ENCODE data around the gene NCOA3. TPM values are rescaled to one million over a fixed set of nuclear protein-coding genes. Genes with fewer than 3 reads are reported as not detected.
A peak's percentile ranks its signal among the peaks of the same experiment; 100 is the strongest.

NCOA3 gene
- total and polyA plus RNA-seq, 10 of the 15 experiments (the other 5 are each of a cell fraction or from before 2014, with no cell fraction given), result 16.9 to 96.2 (median 73.6) TPM

DNA sequence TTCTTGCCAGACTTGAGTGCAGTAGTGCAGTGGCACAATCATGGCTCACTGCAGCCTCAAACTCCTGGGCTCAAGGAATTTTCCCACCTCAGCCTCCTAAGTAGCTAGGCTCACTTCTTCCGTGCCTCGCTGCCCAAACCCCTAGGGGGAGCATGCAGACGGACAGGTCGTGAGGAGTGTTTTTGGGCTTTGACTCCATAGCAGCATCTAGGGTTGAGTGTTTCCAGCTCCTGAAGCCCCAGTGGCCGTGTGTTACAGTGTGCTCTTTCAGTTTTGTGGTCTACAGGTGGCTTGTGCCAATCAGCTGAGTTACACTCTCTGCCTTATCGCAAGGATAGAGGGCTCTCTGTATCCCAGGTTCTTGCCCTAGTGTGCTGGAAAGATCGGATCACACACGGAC lies 33.4 kb downstream of the NCOA3 start (continued):
- TF ChIP-seq SMC3 (IDR thresholded peaks at IDR 0.05; ENCODE audit: borderline replicate concordance, low read length), result no peak
- no peak for TF ChIP-seq SIN3A (IDR thresholded peaks at IDR 0.05; ENCODE audit: low read depth, low read length)
- TF ChIP-seq ETV6 (conservative IDR thresholded peaks at IDR 0.05 in 1 of 2, IDR thresholded peaks at IDR 0.05 in 1 of 2; ENCODE audit: borderline replicate concordance in 1 of 2, low read depth in 1 of 2), result peak in 1 of 2 experiments; percentile 84; a peak in 1 of 4 replicates
- TF ChIP-seq, protein P1, sequence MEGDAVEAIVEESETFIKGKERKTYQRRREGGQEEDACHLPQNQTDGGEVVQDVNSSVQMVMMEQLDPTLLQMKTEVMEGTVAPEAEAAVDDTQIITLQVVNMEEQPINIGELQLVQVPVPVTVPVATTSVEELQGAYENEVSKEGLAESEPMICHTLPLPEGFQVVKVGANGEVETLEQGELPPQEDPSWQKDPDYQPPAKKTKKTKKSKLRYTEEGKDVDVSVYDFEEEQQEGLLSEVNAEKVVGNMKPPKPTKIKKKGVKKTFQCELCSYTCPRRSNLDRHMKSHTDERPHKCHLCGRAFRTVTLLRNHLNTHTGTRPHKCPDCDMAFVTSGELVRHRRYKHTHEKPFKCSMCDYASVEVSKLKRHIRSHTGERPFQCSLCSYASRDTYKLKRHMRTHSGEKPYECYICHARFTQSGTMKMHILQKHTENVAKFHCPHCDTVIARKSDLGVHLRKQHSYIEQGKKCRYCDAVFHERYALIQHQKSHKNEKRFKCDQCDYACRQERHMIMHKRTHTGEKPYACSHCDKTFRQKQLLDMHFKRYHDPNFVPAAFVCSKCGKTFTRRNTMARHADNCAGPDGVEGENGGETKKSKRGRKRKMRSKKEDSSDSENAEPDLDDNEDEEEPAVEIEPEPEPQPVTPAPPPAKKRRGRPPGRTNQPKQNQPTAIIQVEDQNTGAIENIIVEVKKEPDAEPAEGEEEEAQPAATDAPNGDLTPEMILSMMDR (IDR thresholded peaks at IDR 0.05 in 2 of 3, conservative IDR thresholded peaks at IDR 0.05 in 1 of 3; ENCODE audit: control insufficient read depth in 2 of 3, extremely low read depth in 1 of 3, insufficient read depth in 1 of 3, low read depth in 3 of 3, low read length in 3 of 3), result peak in 2 of 3 experiments; percentile 6 to 31; a peak in 1 of 6 replicates

DNA sequence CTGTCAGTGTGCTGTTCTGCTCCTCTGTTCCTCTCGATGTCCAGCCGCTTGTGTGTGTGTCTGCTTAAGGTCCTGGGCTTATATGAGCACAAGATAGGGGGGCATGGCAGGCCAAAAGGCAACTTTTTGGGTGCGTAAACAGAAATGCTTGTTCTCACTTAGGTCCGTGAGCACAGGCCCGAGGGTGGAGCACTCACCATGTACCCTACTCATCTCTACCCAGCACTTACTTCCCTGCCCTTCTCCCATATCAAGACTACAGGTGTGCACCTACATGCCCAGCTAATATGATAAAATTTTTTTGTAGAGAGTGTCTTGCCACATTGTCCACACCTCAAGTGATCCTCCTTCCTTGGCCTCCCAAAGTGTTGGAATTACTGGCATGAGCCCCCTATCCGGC lies 34.3 kb downstream of the NCOA3 start:
- no peak overlapping the region for H3K9ac ChIP-seq (ENCODE audit: control insufficient read depth, insufficient read depth, low read length)
- 92% methylated on average over 6 of the region's 6 CpGs for WGBS (ENCODE audit: insufficient coverage, insufficient replicate concordance, low lambda C conversion rate, missing lambda C conversion rate)
- H4K20me1 ChIP-seq (ENCODE audit: control insufficient read depth, insufficient read depth), result no peaks in the 10 kb centered on the region
- no peak for ATAC-seq
- ChIA-PET CTCF (interaction anchor here (1.0 kb wide), 1 partner anchor 61 kb away, joined by 3 read pairs; no protein-coding TSS in a partner anchor), RAD21 (ENCODE audit: unreplicated experiment) (interaction anchor here (0.6 to 2.0 kb wide), 2 partner anchors 35 to 268 kb away, joined by 3 to 5 read pairs; no protein-coding TSS in a partner anchor), POLR2A (interaction anchor here (0.6 kb wide), 1 partner anchor 19 kb away, joined by 3 read pairs; no protein-coding TSS in a partner anchor), SMC1A (ENCODE audit: uncharacterized antibody, unreplicated experiment) (interaction anchor here (1.1 to 1.3 kb wide), 2 partner anchors 26 to 83 kb away, joined by 3 read pairs; no protein-coding TSS in a partner anchor)
- H3K4me2 ChIP-seq (ENCODE audit: control insufficient read depth, insufficient read depth), result no peak overlapping the region
- H2AFZ ChIP-seq (ENCODE audit: control insufficient read depth, low read depth, low read length), result no peak overlapping the region
- H3K9me3 ChIP-seq (replicated peaks; ENCODE audit: control insufficient read depth, insufficient read depth, low read length), result no peaks in the 10 kb centered on the region
- no peak overlapping the region for H3K27ac ChIP-seq (ENCODE audit: control insufficient read depth, insufficient read depth)
- no TSS peak for BruUV-seq (replicated peaks)
- H3K79me2 ChIP-seq (ENCODE audit: control insufficient read depth, insufficient read depth, low read length), result peaks cover 92% of the 10 kb centered on the region
- no peak overlapping the region for H3K4me3 ChIP-seq
- TF ChIP-seq ZSCAN29 (IDR thresholded peaks at IDR 0.05) (no peak), CBX5 (IDR thresholded peaks at IDR 0.05; ENCODE audit: low read depth) (no peak), TBL1XR1 (IDR thresholded peaks at IDR 0.05; ENCODE audit: low read depth, low read length) (no peak), RB1 (IDR thresholded peaks at IDR 0.05; ENCODE audit: borderline replicate concordance) (peak; percentile 31; the same call in 1 of the 2 replicates)
- DNase-seq (ENCODE audit: low read depth, low spot score), result no peak
- intact Hi-C loops (cut with micrococcal nuclease; ENCODE audit: unreplicated experiment), result no loop called here
- peaks cover 27% of the 10 kb centered on the region for H3K4me1 ChIP-seq (ENCODE audit: control insufficient read depth, insufficient read depth, low read length)
- H3K27me3 ChIP-seq (replicated peaks in 1 of 2; ENCODE audit: control insufficient read depth in 2 of 2, insufficient read depth in 2 of 2, low read length in 1 of 2), result no peaks in the 10 kb centered on the region
- FAIRE-seq, result no peak
- peaks cover 8 to 13% of the 10 kb centered on the region in 2 experiments; a peak in 3 of 4 replicates for H3K36me3 ChIP-seq (ENCODE audit: control insufficient read depth in 2 of 2, insufficient read depth in 2 of 2, low read length in 1 of 2)
- in situ Hi-C loops (cut with MboI), result no loop called here

Measured in GM12878 (cell line).